HepG2 (cell line): ENCODE measurements around the gene CREBZF. TPM values are rescaled to one million over a fixed set of nuclear protein-coding genes. Genes with fewer than 3 reads are reported as not detected.

Experiments used
- NR2F2 ChIP-seq: IDR thresholded peaks from 2 replicates; pipeline ENCODE4 v1.6.1; 2012; ENCODE audit warnings: low read depth, inconsistent platforms, borderline replicate concordance
- POLR2A ChIP-seq, 2 experiments: IDR thresholded peaks; 2 replicates each; pipeline ENCODE4 v1.6.1; 2011; ENCODE audit warnings: low read depth in 2 of 2, low read length in 2 of 2, mild to moderate bottlenecking in 1 of 2, moderate library complexity in 1 of 2; ENCODE audit not compliant: insufficient read depth in 1 of 2
- ZNF569 ChIP-seq: sonication (generic); formaldehyde crosslinking; IDR thresholded peaks from 2 replicates; pipeline ENCODE4 v1.5.0; 2020; ENCODE audit warnings: mild to moderate bottlenecking, missing genetic modification reagents, moderate library complexity, borderline replicate concordance
- ZNF772 ChIP-seq: sonication (generic); formaldehyde crosslinking; IDR thresholded peaks from 2 replicates; pipeline ENCODE4 v1.5.0; 2020; ENCODE audit warnings: mild to moderate bottlenecking, missing genetic modification reagents
- polyA plus RNA-seq, 8 experiments: library from polyadenylated mRNA; depleted of rRNA in 3 of 8; stranded (reverse) in 7 of 8; unstranded in 1 of 8; fragments of >200 nt; fragmentation: Illumina TruSeq in 4 of 8; extraction: Trizol in 4 of 8; gene quantifications; 2 replicates each; pipeline versions ENCODE4 v1.2.1 to v1.2.3, GENCODE V29; 2011 to 2016; ENCODE audit warnings: low read depth in 4 of 8, missing spikeins in 1 of 8, mixed read lengths in 1 of 8; ENCODE audit not compliant: insufficient read depth in 1 of 8
- total RNA-seq, 5 experiments: library from RNA; depleted of rRNA; stranded (reverse); fragments of >200 nt; fragmentation: Illumina TruSeq; extraction: Trizol; gene quantifications; 2 replicates each; pipeline ENCODE4 v1.2.3, GENCODE V29; 2016; ENCODE audit warnings: low read depth in 1 of 5
- TF ChIP-seq, protein P1 (sequence below): sonication (generic); formaldehyde crosslinking; IDR thresholded peaks from 2 replicates; pipeline ENCODE4 v1.5.0; 2020; ENCODE audit warnings: mild to moderate bottlenecking, missing genetic modification reagents, borderline replicate concordance
- TF ChIP-seq, protein P2 (sequence below): sonication (generic); formaldehyde crosslinking; IDR thresholded peaks from 2 replicates; pipeline ENCODE4 v1.5.0; 2020; ENCODE audit warnings: missing genetic modification reagents
- TF ChIP-seq, protein P3 (sequence below): sonication (generic); formaldehyde crosslinking; IDR thresholded peaks from 2 replicates; pipeline ENCODE4 v1.5.0; 2020; ENCODE audit warnings: mild to moderate bottlenecking, missing genetic modification reagents, borderline replicate concordance
- TF ChIP-seq, protein P4 (sequence below), 2 experiments: IDR thresholded peaks; 2 replicates each; pipeline ENCODE4 v1.6.1; 2011 to 2012; ENCODE audit warnings: low read length in 2 of 2, borderline replicate concordance in 1 of 2, low read depth in 1 of 2, mild to moderate bottlenecking in 1 of 2, moderate library complexity in 1 of 2
- TF ChIP-seq, protein P5 (sequence below): sonication (generic); formaldehyde crosslinking; IDR thresholded peaks from 2 replicates; pipeline ENCODE4 v1.4.0; 2020; ENCODE audit warnings: missing genetic modification reagents, borderline replicate concordance

Gene CREBZF
- total and polyA plus RNA-seq, 2 of the 13 experiments (the other 11 are each of a cell fraction or from before 2014, with no cell fraction given): 30.6 to 43.1 TPM

DNA sequence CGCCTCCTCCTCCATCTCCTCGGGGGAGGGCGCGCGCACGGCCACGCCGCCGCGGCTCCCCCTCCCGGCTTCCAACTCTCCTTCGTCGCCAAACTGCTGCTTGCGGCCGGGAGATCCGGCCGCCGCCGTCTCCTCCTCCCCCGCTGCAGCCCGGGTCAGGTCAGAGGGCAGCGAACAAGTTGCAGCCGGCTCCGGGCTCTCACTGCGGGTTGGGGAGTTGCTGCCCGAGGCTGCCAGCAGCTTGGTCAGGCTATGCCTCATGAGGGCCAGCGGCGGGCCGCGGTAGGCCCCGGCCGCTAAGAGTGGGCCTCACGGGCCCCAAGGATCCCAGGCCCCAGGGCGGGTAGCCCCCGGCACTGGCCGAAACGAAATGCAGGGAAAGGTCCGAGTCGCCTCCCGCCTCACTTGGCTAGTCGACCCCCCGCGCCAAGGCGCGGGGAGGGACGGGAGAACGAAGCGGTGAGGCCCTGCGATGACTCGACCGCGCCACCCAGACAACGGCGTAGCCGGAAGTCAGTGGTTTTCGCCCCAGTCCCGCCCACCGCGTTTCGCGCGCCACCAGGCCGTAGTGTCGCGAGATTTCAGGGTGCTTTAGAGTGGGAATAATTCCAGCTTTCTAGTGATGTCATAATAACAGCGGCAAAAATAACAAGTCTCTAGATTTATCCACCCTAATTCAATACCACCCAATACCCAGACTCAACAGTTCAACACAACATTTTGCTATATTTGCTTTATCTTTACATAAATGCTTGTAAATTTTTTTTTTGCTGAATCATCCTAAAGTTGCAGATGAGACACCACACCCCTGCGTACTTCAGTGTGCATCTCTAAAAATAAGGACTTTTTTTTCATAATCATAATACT is at the start of gene CREBZF (continued):
- TF ChIP-seq, protein P1, sequence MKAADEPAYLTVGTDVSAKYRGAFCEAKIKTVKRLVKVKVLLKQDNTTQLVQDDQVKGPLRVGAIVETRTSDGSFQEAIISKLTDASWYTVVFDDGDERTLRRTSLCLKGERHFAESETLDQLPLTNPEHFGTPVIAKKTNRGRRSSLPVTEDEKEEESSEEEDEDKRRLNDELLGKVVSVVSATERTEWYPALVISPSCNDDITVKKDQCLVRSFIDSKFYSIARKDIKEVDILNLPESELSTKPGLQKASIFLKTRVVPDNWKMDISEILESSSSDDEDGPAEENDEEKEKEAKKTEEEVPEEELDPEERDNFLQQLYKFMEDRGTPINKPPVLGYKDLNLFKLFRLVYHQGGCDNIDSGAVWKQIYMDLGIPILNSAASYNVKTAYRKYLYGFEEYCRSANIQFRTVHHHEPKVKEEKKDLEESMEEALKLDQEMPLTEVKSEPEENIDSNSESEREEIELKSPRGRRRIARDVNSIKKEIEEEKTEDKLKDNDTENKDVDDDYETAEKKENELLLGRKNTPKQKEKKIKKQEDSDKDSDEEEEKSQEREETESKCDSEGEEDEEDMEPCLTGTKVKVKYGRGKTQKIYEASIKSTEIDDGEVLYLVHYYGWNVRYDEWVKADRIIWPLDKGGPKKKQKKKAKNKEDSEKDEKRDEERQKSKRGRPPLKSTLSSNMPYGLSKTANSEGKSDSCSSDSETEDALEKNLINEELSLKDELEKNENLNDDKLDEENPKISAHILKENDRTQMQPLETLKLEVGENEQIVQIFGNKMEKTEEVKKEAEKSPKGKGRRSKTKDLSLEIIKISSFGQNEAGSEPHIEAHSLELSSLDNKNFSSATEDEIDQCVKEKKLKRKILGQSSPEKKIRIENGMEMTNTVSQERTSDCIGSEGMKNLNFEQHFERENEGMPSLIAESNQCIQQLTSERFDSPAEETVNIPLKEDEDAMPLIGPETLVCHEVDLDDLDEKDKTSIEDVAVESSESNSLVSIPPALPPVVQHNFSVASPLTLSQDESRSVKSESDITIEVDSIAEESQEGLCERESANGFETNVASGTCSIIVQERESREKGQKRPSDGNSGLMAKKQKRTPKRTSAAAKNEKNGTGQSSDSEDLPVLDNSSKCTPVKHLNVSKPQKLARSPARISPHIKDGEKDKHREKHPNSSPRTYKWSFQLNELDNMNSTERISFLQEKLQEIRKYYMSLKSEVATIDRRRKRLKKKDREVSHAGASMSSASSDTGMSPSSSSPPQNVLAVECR (CRISPR knock-in tag): peak; percentile 80
- TF ChIP-seq NR2F2: 0 out of 2 replicates have a peak, but pooled peaks have one; percentile 12
- TF ChIP-seq, protein P2, sequence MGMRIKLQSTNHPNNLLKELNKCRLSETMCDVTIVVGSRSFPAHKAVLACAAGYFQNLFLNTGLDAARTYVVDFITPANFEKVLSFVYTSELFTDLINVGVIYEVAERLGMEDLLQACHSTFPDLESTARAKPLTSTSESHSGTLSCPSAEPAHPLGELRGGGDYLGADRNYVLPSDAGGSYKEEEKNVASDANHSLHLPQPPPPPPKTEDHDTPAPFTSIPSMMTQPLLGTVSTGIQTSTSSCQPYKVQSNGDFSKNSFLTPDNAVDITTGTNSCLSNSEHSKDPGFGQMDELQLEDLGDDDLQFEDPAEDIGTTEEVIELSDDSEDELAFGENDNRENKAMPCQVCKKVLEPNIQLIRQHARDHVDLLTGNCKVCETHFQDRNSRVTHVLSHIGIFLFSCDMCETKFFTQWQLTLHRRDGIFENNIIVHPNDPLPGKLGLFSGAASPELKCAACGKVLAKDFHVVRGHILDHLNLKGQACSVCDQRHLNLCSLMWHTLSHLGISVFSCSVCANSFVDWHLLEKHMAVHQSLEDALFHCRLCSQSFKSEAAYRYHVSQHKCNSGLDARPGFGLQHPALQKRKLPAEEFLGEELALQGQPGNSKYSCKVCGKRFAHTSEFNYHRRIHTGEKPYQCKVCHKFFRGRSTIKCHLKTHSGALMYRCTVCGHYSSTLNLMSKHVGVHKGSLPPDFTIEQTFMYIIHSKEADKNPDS: no peak
- TF ChIP-seq, protein P3, sequence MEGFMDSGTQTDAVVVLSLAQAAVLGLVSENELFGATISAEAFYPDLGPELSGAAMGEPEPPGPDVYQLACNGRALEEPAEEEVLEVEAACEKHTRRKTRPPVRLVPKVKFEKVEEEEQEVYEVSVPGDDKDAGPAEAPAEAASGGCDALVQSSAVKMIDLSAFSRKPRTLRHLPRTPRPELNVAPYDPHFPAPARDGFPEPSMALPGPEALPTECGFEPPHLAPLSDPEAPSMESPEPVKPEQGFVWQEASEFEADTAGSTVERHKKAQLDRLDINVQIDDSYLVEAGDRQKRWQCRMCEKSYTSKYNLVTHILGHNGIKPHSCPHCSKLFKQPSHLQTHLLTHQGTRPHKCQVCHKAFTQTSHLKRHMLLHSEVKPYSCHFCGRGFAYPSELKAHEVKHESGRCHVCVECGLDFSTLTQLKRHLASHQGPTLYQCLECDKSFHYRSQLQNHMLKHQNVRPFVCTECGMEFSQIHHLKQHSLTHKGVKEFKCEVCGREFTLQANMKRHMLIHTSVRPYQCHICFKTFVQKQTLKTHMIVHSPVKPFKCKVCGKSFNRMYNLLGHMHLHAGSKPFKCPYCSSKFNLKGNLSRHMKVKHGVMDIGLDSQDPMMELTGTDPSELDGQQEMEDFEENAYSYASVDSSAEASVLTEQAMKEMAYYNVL (CRISPR knock-in tag): 0 out of 2 replicates have a peak, but pooled peaks have one; percentile 48
- TF ChIP-seq, protein P4, sequence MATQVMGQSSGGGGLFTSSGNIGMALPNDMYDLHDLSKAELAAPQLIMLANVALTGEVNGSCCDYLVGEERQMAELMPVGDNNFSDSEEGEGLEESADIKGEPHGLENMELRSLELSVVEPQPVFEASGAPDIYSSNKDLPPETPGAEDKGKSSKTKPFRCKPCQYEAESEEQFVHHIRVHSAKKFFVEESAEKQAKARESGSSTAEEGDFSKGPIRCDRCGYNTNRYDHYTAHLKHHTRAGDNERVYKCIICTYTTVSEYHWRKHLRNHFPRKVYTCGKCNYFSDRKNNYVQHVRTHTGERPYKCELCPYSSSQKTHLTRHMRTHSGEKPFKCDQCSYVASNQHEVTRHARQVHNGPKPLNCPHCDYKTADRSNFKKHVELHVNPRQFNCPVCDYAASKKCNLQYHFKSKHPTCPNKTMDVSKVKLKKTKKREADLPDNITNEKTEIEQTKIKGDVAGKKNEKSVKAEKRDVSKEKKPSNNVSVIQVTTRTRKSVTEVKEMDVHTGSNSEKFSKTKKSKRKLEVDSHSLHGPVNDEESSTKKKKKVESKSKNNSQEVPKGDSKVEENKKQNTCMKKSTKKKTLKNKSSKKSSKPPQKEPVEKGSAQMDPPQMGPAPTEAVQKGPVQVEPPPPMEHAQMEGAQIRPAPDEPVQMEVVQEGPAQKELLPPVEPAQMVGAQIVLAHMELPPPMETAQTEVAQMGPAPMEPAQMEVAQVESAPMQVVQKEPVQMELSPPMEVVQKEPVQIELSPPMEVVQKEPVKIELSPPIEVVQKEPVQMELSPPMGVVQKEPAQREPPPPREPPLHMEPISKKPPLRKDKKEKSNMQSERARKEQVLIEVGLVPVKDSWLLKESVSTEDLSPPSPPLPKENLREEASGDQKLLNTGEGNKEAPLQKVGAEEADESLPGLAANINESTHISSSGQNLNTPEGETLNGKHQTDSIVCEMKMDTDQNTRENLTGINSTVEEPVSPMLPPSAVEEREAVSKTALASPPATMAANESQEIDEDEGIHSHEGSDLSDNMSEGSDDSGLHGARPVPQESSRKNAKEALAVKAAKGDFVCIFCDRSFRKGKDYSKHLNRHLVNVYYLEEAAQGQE (IDR thresholded peaks at IDR 0.05; ENCODE audit: borderline replicate concordance in 1 of 2, low read depth in 1 of 2, low read length in 2 of 2): no peak
- peak; percentile 95 to 96 for TF ChIP-seq POLR2A (IDR thresholded peaks at IDR 0.05; ENCODE audit: insufficient read depth in 1 of 2, low read depth in 2 of 2, low read length in 2 of 2)
- TF ChIP-seq, protein P5, sequence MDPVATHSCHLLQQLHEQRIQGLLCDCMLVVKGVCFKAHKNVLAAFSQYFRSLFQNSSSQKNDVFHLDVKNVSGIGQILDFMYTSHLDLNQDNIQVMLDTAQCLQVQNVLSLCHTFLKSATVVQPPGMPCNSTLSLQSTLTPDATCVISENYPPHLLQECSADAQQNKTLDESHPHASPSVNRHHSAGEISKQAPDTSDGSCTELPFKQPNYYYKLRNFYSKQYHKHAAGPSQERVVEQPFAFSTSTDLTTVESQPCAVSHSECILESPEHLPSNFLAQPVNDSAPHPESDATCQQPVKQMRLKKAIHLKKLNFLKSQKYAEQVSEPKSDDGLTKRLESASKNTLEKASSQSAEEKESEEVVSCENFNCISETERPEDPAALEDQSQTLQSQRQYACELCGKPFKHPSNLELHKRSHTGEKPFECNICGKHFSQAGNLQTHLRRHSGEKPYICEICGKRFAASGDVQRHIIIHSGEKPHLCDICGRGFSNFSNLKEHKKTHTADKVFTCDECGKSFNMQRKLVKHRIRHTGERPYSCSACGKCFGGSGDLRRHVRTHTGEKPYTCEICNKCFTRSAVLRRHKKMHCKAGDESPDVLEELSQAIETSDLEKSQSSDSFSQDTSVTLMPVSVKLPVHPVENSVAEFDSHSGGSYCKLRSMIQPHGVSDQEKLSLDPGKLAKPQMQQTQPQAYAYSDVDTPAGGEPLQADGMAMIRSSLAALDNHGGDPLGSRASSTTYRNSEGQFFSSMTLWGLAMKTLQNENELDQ (CRISPR knock-in tag): no peak
- no peak for TF ChIP-seq ZNF772 (CRISPR knock-in tag)
- TF ChIP-seq ZNF569: no peak
